Measurements from ENCODE around the gene THOC7.

- no peak for TF ChIP-seq CTCF (IDR thresholded peaks at IDR 0.05)
- no peak for TF ChIP-seq EP300 (IDR thresholded peaks at IDR 0.05)
- no peak for TF ChIP-seq POLR2A (IDR thresholded peaks at IDR 0.05)
Observed at GRCh38 chr3:63849175-63849574, 14.4 kb downstream of the THOC7 start.

Data from stomach (tissue), 4 donors.